ENCODE results near the gene FAM171A1.

Gene FAM171A1

GRCh38 chr10:15180736-15181135 is 190.4 kb downstream of the FAM171A1 start:
- no peak overlapping the region for H3K4me3 Mint-ChIP-seq
- H3K27ac Mint-ChIP-seq, result no peak overlapping the region
- no peaks in the 10 kb centered on the region for H3K36me3 Mint-ChIP-seq (ENCODE audit: low read depth)
- H3K4me1 Mint-ChIP-seq (ENCODE audit: low read depth), result peaks cover 9% of the 10 kb centered on the region
- H3K9me3 Mint-ChIP-seq, result no peaks in the 10 kb centered on the region
- no peak for DNase-seq
- no peaks in the 10 kb centered on the region for H3K27me3 Mint-ChIP-seq

GRCh38 chr10:15176269-15176668 is 194.8 kb downstream of the FAM171A1 start:
- Mint-ChIP-seq H3K27me3 (no peaks in the 10 kb centered on the region), H3K27ac (no peak overlapping the region), H3K36me3 (ENCODE audit: low read depth) (no peaks in the 10 kb centered on the region), H3K4me1 (ENCODE audit: low read depth) (peaks cover 9% of the 10 kb centered on the region), H3K4me3 (no peak overlapping the region), H3K9me3 (no peaks in the 10 kb centered on the region)
- DNase-seq, result no peak

DNA sequence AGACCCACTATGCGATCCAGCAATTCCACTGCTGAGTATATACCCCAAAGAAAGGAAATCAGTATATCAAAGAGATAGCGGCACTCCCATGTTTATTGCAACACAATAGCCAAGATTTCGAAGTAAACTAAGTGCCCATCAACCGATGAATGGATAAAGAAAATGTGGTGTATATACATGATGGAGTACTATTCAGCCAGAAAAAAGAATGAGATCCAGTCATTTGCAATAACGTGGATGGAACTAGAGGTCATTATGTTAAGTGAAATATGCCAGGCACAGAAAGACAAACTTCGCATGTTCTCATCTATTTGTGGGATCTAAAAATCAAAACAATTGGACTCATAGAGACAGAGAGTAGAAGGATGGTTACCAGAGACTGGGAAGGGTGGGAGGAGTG is 195.5 kb downstream of the FAM171A1 start:
- Mint-ChIP-seq H3K9me3 (no peaks in the 10 kb centered on the region), H3K27me3 (no peaks in the 10 kb centered on the region), H3K27ac (no peak overlapping the region), H3K4me3 (no peak overlapping the region), H3K4me1 (ENCODE audit: low read depth) (peaks cover 15% of the 10 kb centered on the region), H3K36me3 (ENCODE audit: low read depth) (no peaks in the 10 kb centered on the region)
- no peak for DNase-seq

DNA sequence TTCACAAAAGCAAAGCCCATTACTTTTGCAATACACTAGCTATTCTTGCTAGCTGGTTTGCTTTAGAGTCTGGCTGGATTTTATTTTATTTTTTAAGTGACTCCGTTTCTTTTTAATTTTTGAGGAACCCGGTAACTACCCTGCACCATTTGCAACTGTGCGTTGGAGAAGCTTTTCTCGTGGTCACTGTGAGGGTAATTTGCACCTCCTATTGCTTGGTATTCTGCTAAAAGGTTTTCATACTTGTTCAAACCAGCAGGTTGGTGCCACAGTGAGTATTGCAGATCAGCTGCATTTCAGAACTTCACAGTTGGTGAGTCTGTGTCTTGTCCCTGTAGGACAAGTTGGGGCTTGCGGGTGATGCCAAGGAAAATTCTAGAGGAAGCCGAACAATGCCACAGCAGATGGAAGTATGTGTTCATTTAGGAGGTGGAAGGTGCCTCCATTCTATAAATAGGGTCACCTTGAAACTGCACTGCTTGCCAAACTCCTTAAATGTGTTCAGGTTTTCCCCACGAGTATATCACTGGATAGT is 198.7 kb downstream of the FAM171A1 start:
- DNase-seq, result no peak
- Mint-ChIP-seq H3K27ac (no peak overlapping the region), H3K4me3 (no peak overlapping the region), H3K27me3 (no peaks in the 10 kb centered on the region), H3K4me1 (ENCODE audit: low read depth) (peaks cover 35% of the 10 kb centered on the region), H3K36me3 (ENCODE audit: low read depth) (peaks cover 7% of the 10 kb centered on the region), H3K9me3 (no peaks in the 10 kb centered on the region)

DNA sequence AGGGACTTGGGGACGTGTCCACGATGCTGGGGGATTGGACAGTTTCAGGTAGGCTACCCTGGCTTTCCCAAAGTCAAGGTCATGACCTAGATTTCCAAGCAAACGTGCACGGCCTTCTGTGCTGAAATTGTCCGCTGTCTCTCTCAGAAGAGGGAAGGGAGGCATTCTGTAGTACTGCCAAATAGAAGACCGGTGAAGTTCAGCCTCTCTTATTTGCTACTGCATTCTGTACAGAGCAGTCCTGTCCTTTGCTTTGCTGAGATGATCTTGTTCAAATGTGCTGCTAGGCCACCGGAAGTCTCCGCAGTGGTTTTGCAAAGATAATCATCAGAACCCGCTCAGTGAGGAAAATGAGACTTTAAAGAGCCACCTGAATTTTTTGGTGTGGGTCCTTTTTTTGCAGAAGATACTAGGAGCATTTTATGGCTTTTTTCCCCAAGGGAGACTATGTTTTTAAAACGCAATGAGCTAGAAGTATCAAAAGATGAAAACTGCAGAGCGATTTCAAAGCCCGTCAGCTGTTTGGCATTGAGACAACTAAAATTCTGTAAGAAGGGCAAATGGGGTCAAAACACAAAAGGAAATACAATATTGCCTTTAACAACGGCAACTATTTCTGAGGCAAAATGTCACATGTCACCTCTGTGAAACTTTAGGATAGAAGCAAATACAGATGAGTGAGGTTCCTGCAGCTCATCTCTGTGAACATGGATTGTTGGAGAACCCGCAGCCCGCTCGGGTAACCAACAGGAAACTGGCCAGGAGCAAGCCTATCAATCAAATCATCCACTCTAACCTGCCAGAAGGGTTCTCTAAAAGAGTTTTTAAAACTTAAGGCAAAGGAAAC is 201.3 kb downstream of the FAM171A1 start:
- Mint-ChIP-seq H3K9me3 (no peaks in the 10 kb centered on the region), H3K27ac (peak overlapping the region; percentile 85), H3K27me3 (no peaks in the 10 kb centered on the region), H3K4me3 (peak overlapping the region; percentile 70), H3K36me3 (ENCODE audit: low read depth) (peaks cover 8% of the 10 kb centered on the region), H3K4me1 (ENCODE audit: low read depth) (peaks cover 56% of the 10 kb centered on the region)
- peak; percentile 55 for DNase-seq

- no peaks in the 10 kb centered on the region for H3K9me3 Mint-ChIP-seq
- H3K27me3 Mint-ChIP-seq, result no peaks in the 10 kb centered on the region
- peaks cover 8% of the 10 kb centered on the region for H3K36me3 Mint-ChIP-seq (ENCODE audit: low read depth)
- peaks cover 59% of the 10 kb centered on the region for H3K4me1 Mint-ChIP-seq (ENCODE audit: low read depth)
- peak; percentile 94 for DNase-seq
- peak overlapping the region; percentile 70 for H3K4me3 Mint-ChIP-seq
- peak overlapping the region; percentile 85 for H3K27ac Mint-ChIP-seq
These were observed 202.1 kb downstream of the FAM171A1 start for GRCh38 chr10:15168786-15169554.

GRCh38 chr10:15168291-15168785 is 202.8 kb downstream of the FAM171A1 start, which contains the start of gene NMT2:
TSS of gene NMT2 (minus strand) at chr10:15168693. CDS start at chr10:15168612, 81 bp downstream.
- Mint-ChIP-seq H3K27ac (peak within 1 kb of the TSS; percentile 96), H3K4me3 (peak within 1 kb of the TSS; percentile 92), H3K4me1 (ENCODE audit: low read depth) (peaks cover 62% of the 10 kb centered on the region), H3K9me3 (no peaks in the 10 kb centered on the region), H3K36me3 (ENCODE audit: low read depth) (peaks cover 13% of the 10 kb centered on the region), H3K27me3 (no peaks in the 10 kb centered on the region)
- peak; percentile 87 for DNase-seq

- Mint-ChIP-seq H3K27ac (peak overlapping the region; percentile 96), H3K36me3 (ENCODE audit: low read depth) (peaks cover 13% of the 10 kb centered on the region), H3K4me3 (peak overlapping the region; percentile 92), H3K27me3 (no peaks in the 10 kb centered on the region), H3K9me3 (no peaks in the 10 kb centered on the region), H3K4me1 (ENCODE audit: low read depth) (peaks cover 67% of the 10 kb centered on the region)
- peak; percentile 70 for DNase-seq
These were observed 203.4 kb downstream of the FAM171A1 start for GRCh38 chr10:15167411-15168290.

- H3K9me3 Mint-ChIP-seq, result no peaks in the 10 kb centered on the region
- H3K27ac Mint-ChIP-seq, result no peak overlapping the region
- peak overlapping the region; percentile 92 for H3K4me3 Mint-ChIP-seq
- DNase-seq, result no peak
- H3K27me3 Mint-ChIP-seq, result no peaks in the 10 kb centered on the region
- peaks cover 70% of the 10 kb centered on the region for H3K4me1 Mint-ChIP-seq (ENCODE audit: low read depth)
- H3K36me3 Mint-ChIP-seq (ENCODE audit: low read depth), result peaks cover 13% of the 10 kb centered on the region
These were observed 204.8 kb downstream of the FAM171A1 start for GRCh38 chr10:15166325-15166724.

- Mint-ChIP-seq H3K27me3 (no peaks in the 10 kb centered on the region), H3K9me3 (no peaks in the 10 kb centered on the region), H3K36me3 (ENCODE audit: low read depth) (peaks cover 15% of the 10 kb centered on the region), H3K4me3 (peak overlapping the region; percentile 39), H3K4me1 (ENCODE audit: low read depth) (peaks cover 65% of the 10 kb centered on the region), H3K27ac (peak overlapping the region; percentile 67)
- DNase-seq, result no peak
These were observed 207.7 kb downstream of the FAM171A1 start for GRCh38 chr10:15163253-15163828.

Data from activated T-cell treated with anti-CD3 and anti-CD28 coated beads, Interleukin-2, amount 50 U/mL, for 24 hours (primary cell).